ENCODE results near the gene FLACC1. TPM values are rescaled to one million over a fixed set of nuclear protein-coding genes. Genes with fewer than 3 reads are reported as not detected.

The FLACC1 gene
- total and polyA plus RNA-seq, 8 donors: 1.5 to 5.1 (median 3.1) TPM

GRCh38 chr2:201343559-201343958, 13.6 kb downstream of the FLACC1 start:
- Histone ChIP-seq H3K27me3 (no peaks in the 10 kb centered on the region), H3K27ac (no peak overlapping the region), H3K9me3 (no peaks in the 10 kb centered on the region), H3K4me1 (no peaks in the 10 kb centered on the region), H3K36me3 (peaks cover 0 to 8% of the 10 kb centered on the region in 2 donors), H3K4me3 (no peak overlapping the region)
- TF ChIP-seq CTCF (IDR thresholded peaks at IDR 0.05): no peak
- intact Hi-C loops (cut with DNase I): no loop called here
- ATAC-seq (no peak), DNase-seq (no peak)

DNA sequence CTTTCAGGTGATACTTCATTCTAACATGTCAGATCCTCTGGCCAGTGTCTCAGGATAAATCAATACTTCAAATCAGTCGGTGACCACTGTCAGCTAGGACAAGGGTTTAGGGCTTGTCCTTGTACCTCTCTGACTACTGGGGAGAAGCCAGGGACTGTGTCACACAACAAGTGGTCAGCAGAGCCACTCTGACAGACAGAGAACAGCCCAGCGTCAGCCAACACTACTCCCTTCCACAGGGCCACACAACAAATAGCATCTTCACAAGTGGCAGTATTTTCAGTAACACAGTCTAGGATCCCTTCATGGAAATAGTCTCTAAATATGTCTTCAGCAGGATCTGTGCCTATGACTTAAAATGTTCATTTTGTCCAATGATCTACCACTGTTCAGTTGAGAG, 14.2 kb downstream of the FLACC1 start:
- no peak for TF ChIP-seq CTCF (IDR thresholded peaks at IDR 0.05)
- ATAC-seq: no peak
- H3K9me3 ChIP-seq: no peaks in the 10 kb centered on the region

GRCh38 chr2:201329409-201329808, 27.7 kb downstream of the FLACC1 start:
- no peaks in the 10 kb centered on the region for H3K36me3 ChIP-seq
- H3K4me1 ChIP-seq: no peaks in the 10 kb centered on the region
- H3K27me3 ChIP-seq: no peaks in the 10 kb centered on the region
- H3K27ac ChIP-seq: no peak overlapping the region
- intact Hi-C loops (cut with DNase I): no loop called here
- H3K9me3 ChIP-seq: peaks cover 0 to 14% of the 10 kb centered on the region in 2 donors
- DNase-seq (no peak), ATAC-seq (no peak)
- H3K4me3 ChIP-seq: no peak overlapping the region
- no peak for TF ChIP-seq CTCF (IDR thresholded peaks at IDR 0.05)

More for the DNA sequence above, 14.2 kb downstream of the FLACC1 start:
- H3K27me3 ChIP-seq: no peaks in the 10 kb centered on the region
- intact Hi-C loops (cut with DNase I): no loop called here
- DNase-seq: no peak
- H3K27ac ChIP-seq: no peak overlapping the region
- H3K4me3 ChIP-seq: no peak overlapping the region
- peaks cover 0 to 8% of the 10 kb centered on the region in 2 donors for H3K36me3 ChIP-seq
- no peaks in the 10 kb centered on the region for H3K4me1 ChIP-seq

DNA sequence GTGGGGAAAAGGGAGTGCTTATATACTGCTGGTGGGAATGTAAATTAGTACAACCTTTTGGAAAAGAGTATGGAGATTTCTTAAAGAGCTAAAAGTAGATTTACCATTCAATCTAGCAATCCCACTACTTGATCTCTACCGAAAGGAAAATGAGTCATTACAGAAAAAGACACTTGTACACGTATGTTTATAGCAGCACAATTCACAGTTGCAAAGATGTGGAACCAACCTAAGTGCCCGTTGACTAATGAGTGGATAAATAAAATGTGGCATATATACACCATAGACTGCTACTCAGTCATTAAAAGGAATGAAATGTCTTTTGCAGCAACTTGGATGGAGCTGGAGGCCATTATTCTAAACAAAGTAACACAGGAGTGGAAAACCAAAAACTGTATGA, 29.5 kb downstream of the FLACC1 start:
- Histone ChIP-seq H3K27ac (no peak overlapping the region), H3K4me1 (no peaks in the 10 kb centered on the region), H3K36me3 (no peaks in the 10 kb centered on the region), H3K4me3 (no peak overlapping the region), H3K9me3 (peaks cover 0 to 29% of the 10 kb centered on the region in 2 donors), H3K27me3 (no peaks in the 10 kb centered on the region)
- intact Hi-C loops (cut with DNase I): no loop called here
- TF ChIP-seq CTCF (IDR thresholded peaks at IDR 0.05): no peak
- ATAC-seq (no peak), DNase-seq (no peak)

DNA sequence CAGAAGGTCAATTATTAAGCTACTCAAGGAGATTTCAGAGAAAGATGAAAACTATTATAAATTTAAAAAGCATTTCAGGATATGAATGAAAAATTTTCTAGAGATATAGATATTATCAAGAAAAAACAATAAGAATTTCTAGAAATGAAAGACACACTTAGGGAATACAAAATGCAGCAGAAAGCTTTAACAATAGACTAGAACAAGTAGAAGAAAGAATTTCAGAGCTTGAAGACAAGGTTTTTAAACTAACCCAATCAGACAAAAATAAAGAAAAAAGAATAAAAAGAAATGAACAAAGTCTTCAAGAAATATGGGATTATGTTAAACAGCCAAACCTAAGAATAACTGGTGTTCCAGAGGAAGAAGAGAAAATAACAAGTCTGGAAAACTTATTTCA, 34.4 kb downstream of the FLACC1 start:
- Histone ChIP-seq H3K4me1 (no peaks in the 10 kb centered on the region), H3K36me3 (peaks cover 0 to 7% of the 10 kb centered on the region in 2 donors), H3K27ac (no peak overlapping the region), H3K4me3 (no peak overlapping the region), H3K27me3 (no peaks in the 10 kb centered on the region), H3K9me3 (peaks cover 0 to 50% of the 10 kb centered on the region in 2 donors)
- intact Hi-C loops (cut with DNase I): no loop called here
- DNase-seq (no peak), ATAC-seq (no peak)
- no peak for TF ChIP-seq CTCF (IDR thresholded peaks at IDR 0.05)
